ENCODE measurements around the gene DNAH3. TPM values are rescaled to one million over a fixed set of nuclear protein-coding genes. Genes with fewer than 3 reads are reported as not detected.

The DNAH3 gene
- total RNA-seq, 1 experiment from 2014 or later, result 0.57 TPM

DNA sequence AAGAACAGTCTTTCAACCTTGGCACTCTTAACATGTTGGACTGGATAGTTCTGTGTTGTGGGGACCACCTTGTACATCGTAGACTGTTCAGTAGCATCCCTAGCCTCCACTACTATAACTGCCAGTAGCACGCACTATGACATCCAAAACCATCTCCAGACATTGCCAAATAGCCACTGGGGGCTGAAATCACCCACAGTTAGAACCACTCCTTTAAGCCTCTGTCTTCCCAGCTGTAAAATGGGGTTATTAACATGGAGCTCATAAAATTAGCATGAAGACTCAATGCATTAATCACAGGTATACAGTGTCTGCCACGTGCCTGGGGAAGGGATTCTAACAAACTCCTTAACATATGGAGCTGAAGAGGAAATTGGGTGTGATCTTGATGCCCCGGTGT, 200.4 kb downstream of the DNAH3 start:
- Mint-ChIP-seq H3K27me3 (ENCODE audit: low read depth) (no peaks in the 10 kb centered on the region), H3K4me1 (peaks cover 20% of the 10 kb centered on the region), H3K4me3 (no peak overlapping the region), H3K9me3 (no peaks in the 10 kb centered on the region), H3K36me3 (no peaks in the 10 kb centered on the region), H3K27ac (no peak overlapping the region)
- POLR2A ChIA-PET, result interaction anchor here (0.7 kb wide), 1 partner anchor 117 kb away, joined by 3 read pairs; no protein-coding TSS in a partner anchor
- no peak for ATAC-seq
- TF ChIP-seq CBFB (CRISPR knock-in tag; IDR thresholded peaks at IDR 0.05; ENCODE audit: low read depth), result no peak
- CTCF ChIA-PET, result no interaction called here
- DNase-seq (ENCODE audit: low spot score), result no peak

DNA sequence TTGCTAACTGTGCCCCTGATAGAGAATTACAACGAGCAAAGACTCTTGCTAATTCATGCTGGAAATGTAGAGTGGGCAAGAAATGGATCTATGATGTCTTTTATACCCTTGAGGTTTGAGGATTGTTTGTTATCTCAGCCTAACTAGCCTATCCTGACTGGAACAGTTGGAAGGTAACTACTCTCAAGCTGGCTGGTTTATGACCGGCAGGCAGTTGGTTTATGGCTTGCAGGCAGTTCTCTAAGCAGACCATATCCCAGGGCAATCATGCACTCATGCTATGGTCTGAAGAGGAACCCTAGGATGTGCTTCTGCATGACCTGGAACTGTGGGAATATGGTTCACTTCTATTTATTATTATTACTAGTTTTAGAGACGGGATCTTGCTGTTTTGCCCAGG, 201.0 kb downstream of the DNAH3 start:
- Mint-ChIP-seq H3K9me3 (no peaks in the 10 kb centered on the region), H3K27me3 (ENCODE audit: low read depth) (no peaks in the 10 kb centered on the region), H3K4me3 (no peak overlapping the region), H3K36me3 (no peaks in the 10 kb centered on the region), H3K4me1 (peaks cover 21% of the 10 kb centered on the region), H3K27ac (no peak overlapping the region)
- ChIA-PET CTCF (no interaction called here), POLR2A (interaction anchor here (0.7 kb wide), 1 partner anchor 116 kb away, joined by 3 read pairs; no protein-coding TSS in a partner anchor)
- ATAC-seq (no peak), DNase-seq (ENCODE audit: low spot score) (no peak)
- TF ChIP-seq RELA (CRISPR knock-in tag; IDR thresholded peaks at IDR 0.05; ENCODE audit: borderline replicate concordance), result no peak
- TF ChIP-seq, protein P1, sequence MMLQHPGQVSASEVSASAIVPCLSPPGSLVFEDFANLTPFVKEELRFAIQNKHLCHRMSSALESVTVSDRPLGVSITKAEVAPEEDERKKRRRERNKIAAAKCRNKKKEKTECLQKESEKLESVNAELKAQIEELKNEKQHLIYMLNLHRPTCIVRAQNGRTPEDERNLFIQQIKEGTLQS (CRISPR knock-in tag; conservative IDR thresholded peaks at IDR 0.05), result no peak
- TF ChIP-seq, protein P2, sequence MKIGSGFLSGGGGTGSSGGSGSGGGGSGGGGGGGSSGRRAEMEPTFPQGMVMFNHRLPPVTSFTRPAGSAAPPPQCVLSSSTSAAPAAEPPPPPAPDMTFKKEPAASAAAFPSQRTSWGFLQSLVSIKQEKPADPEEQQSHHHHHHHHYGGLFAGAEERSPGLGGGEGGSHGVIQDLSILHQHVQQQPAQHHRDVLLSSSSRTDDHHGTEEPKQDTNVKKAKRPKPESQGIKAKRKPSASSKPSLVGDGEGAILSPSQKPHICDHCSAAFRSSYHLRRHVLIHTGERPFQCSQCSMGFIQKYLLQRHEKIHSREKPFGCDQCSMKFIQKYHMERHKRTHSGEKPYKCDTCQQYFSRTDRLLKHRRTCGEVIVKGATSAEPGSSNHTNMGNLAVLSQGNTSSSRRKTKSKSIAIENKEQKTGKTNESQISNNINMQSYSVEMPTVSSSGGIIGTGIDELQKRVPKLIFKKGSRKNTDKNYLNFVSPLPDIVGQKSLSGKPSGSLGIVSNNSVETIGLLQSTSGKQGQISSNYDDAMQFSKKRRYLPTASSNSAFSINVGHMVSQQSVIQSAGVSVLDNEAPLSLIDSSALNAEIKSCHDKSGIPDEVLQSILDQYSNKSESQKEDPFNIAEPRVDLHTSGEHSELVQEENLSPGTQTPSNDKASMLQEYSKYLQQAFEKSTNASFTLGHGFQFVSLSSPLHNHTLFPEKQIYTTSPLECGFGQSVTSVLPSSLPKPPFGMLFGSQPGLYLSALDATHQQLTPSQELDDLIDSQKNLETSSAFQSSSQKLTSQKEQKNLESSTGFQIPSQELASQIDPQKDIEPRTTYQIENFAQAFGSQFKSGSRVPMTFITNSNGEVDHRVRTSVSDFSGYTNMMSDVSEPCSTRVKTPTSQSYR (CRISPR knock-in tag; IDR thresholded peaks at IDR 0.05), result no peak
- TF ChIP-seq, protein P3, sequence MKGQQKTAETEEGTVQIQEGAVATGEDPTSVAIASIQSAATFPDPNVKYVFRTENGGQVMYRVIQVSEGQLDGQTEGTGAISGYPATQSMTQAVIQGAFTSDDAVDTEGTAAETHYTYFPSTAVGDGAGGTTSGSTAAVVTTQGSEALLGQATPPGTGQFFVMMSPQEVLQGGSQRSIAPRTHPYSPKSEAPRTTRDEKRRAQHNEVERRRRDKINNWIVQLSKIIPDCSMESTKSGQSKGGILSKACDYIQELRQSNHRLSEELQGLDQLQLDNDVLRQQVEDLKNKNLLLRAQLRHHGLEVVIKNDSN (CRISPR knock-in tag; IDR thresholded peaks at IDR 0.05), result no peak
- no peak for TF ChIP-seq ETV6 (CRISPR knock-in tag; IDR thresholded peaks at IDR 0.05)
- TF ChIP-seq CBFB (CRISPR knock-in tag; IDR thresholded peaks at IDR 0.05; ENCODE audit: low read depth), result no peak
- no peak for TF ChIP-seq OVOL2 (CRISPR knock-in tag; IDR thresholded peaks at IDR 0.05; ENCODE audit: borderline replicate concordance)
- TF ChIP-seq ZNF671 (CRISPR knock-in tag; IDR thresholded peaks at IDR 0.05), result no peak
- TF ChIP-seq EMX1 (CRISPR knock-in tag; IDR thresholded peaks at IDR 0.05), result no peak
- TF ChIP-seq JAZF1 (CRISPR knock-in tag; IDR thresholded peaks at IDR 0.05), result no peak
- TF ChIP-seq RORB (CRISPR knock-in tag; IDR thresholded peaks at IDR 0.05), result no peak
- no peak for TF ChIP-seq TEAD4 (CRISPR knock-in tag; IDR thresholded peaks at IDR 0.05)

DNA sequence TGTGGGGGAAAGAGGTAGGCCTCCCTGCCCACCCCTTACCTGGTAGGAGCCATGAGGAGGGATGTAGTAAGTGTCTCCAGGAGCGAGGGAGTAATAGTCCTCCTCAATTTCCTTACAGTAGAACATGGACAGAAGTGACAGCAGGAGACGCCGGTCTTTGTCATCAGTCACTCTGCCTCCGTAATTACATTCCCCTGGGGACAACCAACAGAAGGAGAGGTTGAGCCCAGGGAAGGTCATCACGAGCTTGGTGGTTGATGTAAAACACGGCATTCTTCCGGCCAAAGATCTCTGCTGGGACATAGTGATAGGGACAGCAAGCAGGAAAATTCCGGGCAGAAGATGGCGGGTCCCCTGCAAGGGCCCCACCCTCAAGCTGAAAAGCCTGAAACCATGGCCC, 202.2 kb downstream of the DNAH3 start:
- Mint-ChIP-seq H3K4me1 (peaks cover 21% of the 10 kb centered on the region), H3K4me3 (no peak overlapping the region), H3K27ac (no peak overlapping the region), H3K9me3 (no peaks in the 10 kb centered on the region), H3K27me3 (ENCODE audit: low read depth) (no peaks in the 10 kb centered on the region), H3K36me3 (no peaks in the 10 kb centered on the region)
- ChIA-PET POLR2A (interaction anchor here (0.7 kb wide), 1 partner anchor 152 kb away, joined by 5 read pairs; no protein-coding TSS in a partner anchor), CTCF (interaction anchor here (2.3 kb wide), 1 partner anchor 52 kb away, joined by 10 read pairs; no protein-coding TSS in a partner anchor)
- TF ChIP-seq, protein P4, sequence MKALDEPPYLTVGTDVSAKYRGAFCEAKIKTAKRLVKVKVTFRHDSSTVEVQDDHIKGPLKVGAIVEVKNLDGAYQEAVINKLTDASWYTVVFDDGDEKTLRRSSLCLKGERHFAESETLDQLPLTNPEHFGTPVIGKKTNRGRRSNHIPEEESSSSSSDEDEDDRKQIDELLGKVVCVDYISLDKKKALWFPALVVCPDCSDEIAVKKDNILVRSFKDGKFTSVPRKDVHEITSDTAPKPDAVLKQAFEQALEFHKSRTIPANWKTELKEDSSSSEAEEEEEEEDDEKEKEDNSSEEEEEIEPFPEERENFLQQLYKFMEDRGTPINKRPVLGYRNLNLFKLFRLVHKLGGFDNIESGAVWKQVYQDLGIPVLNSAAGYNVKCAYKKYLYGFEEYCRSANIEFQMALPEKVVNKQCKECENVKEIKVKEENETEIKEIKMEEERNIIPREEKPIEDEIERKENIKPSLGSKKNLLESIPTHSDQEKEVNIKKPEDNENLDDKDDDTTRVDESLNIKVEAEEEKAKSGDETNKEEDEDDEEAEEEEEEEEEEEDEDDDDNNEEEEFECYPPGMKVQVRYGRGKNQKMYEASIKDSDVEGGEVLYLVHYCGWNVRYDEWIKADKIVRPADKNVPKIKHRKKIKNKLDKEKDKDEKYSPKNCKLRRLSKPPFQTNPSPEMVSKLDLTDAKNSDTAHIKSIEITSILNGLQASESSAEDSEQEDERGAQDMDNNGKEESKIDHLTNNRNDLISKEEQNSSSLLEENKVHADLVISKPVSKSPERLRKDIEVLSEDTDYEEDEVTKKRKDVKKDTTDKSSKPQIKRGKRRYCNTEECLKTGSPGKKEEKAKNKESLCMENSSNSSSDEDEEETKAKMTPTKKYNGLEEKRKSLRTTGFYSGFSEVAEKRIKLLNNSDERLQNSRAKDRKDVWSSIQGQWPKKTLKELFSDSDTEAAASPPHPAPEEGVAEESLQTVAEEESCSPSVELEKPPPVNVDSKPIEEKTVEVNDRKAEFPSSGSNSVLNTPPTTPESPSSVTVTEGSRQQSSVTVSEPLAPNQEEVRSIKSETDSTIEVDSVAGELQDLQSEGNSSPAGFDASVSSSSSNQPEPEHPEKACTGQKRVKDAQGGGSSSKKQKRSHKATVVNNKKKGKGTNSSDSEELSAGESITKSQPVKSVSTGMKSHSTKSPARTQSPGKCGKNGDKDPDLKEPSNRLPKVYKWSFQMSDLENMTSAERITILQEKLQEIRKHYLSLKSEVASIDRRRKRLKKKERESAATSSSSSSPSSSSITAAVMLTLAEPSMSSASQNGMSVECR (CRISPR knock-in tag; IDR thresholded peaks at IDR 0.05; ENCODE audit: borderline replicate concordance), result no peak
- no peak for TF ChIP-seq SMAD3 (CRISPR knock-in tag; IDR thresholded peaks at IDR 0.05; ENCODE audit: borderline replicate concordance)
- TF ChIP-seq, protein P5, sequence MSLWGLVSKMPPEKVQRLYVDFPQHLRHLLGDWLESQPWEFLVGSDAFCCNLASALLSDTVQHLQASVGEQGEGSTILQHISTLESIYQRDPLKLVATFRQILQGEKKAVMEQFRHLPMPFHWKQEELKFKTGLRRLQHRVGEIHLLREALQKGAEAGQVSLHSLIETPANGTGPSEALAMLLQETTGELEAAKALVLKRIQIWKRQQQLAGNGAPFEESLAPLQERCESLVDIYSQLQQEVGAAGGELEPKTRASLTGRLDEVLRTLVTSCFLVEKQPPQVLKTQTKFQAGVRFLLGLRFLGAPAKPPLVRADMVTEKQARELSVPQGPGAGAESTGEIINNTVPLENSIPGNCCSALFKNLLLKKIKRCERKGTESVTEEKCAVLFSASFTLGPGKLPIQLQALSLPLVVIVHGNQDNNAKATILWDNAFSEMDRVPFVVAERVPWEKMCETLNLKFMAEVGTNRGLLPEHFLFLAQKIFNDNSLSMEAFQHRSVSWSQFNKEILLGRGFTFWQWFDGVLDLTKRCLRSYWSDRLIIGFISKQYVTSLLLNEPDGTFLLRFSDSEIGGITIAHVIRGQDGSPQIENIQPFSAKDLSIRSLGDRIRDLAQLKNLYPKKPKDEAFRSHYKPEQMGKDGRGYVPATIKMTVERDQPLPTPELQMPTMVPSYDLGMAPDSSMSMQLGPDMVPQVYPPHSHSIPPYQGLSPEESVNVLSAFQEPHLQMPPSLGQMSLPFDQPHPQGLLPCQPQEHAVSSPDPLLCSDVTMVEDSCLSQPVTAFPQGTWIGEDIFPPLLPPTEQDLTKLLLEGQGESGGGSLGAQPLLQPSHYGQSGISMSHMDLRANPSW (CRISPR knock-in tag; conservative IDR thresholded peaks at IDR 0.05; ENCODE audit: low read depth), result no peak
- TF ChIP-seq, protein P3 (CRISPR knock-in tag; IDR thresholded peaks at IDR 0.05), result no peak
- ATAC-seq (no peak), DNase-seq (ENCODE audit: low spot score) (no peak)
